Measurements from ENCODE around the gene DCDC2.

DNA sequence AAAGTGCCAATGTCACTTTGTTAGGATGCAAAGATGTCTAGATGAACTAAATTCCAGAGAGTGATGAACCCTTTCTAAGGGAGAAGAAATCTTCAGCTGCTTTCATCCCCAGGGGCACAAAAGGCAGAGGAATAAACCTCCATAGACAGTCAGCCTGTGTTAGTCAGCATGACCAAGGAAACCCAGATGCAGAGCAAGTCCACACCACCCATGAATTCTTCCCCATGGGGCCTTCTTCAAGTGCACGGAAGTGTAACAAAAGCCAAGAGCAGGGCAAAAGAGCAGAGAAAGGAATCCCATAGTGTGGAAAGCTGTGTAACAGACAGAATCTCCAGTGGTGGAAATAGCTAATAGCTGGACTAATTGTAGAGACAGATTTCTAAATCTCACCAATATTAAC lies 50.0 kb downstream of the DCDC2 start:
- TF ChIP-seq, protein P1, sequence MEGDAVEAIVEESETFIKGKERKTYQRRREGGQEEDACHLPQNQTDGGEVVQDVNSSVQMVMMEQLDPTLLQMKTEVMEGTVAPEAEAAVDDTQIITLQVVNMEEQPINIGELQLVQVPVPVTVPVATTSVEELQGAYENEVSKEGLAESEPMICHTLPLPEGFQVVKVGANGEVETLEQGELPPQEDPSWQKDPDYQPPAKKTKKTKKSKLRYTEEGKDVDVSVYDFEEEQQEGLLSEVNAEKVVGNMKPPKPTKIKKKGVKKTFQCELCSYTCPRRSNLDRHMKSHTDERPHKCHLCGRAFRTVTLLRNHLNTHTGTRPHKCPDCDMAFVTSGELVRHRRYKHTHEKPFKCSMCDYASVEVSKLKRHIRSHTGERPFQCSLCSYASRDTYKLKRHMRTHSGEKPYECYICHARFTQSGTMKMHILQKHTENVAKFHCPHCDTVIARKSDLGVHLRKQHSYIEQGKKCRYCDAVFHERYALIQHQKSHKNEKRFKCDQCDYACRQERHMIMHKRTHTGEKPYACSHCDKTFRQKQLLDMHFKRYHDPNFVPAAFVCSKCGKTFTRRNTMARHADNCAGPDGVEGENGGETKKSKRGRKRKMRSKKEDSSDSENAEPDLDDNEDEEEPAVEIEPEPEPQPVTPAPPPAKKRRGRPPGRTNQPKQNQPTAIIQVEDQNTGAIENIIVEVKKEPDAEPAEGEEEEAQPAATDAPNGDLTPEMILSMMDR (IDR thresholded peaks at IDR 0.05) = no peak
- no peak for TF ChIP-seq POLR2A (IDR thresholded peaks at IDR 0.05)
- no peak for TF ChIP-seq EP300 (IDR thresholded peaks at IDR 0.05)

Measured in ovary (tissue), 3 donors.